Mesenteric fat pad (tissue), 1 donor: ENCODE results near the gene CTBP2. TPM values are rescaled to one million over a fixed set of nuclear protein-coding genes. Genes with fewer than 3 reads are reported as not detected.

Experiments
- DNase-seq: peaks from one replicate; pipeline ENCODE4 v3.0.0-alpha.2; 2020; ENCODE audit warnings: low spot score
- total RNA-seq: library from RNA; stranded (reverse); fragmentation: NEBNext Ultra II Directional; extraction: Animal tissue kit (Norgen Biotek cat#: 25700); gene quantifications from one replicate; pipeline ENCODE4 v1.2.1, GENCODE V29; 2021
- donor health status: DM: yes; HTN: yes; CAD: no.

Gene CTBP2
- total RNA-seq, 1 donor from 2014 or later, result 56.5 TPM

- DNase-seq, result no peak
Measured at GRCh38 chr10:125027871-125028869, 132.2 kb downstream of the CTBP2 start.

- no peak for DNase-seq
Measured at GRCh38 chr10:125026974-125027735, 133.2 kb downstream of the CTBP2 start.

- no peak for DNase-seq
Measured at GRCh38 chr10:125026036-125026931, 134.1 kb downstream of the CTBP2 start.

- DNase-seq, result no peak
Measured at GRCh38 chr10:125025341-125025740, 135.0 kb downstream of the CTBP2 start.

- DNase-seq, result no peak
Measured at GRCh38 chr10:125024497-125025234, 135.7 kb downstream of the CTBP2 start.

GRCh38 chr10:125023862-125024496 lies 136.4 kb downstream of the CTBP2 start:
- DNase-seq, result no peak

- DNase-seq, result no peak
Measured at GRCh38 chr10:125023255-125023654, 137.1 kb downstream of the CTBP2 start.

- no peak for DNase-seq
Measured at GRCh38 chr10:125022671-125023070, 137.7 kb downstream of the CTBP2 start.

- no peak for DNase-seq
Measured at GRCh38 chr10:125021686-125022344, 138.5 kb downstream of the CTBP2 start.

- no peak for DNase-seq
Measured at GRCh38 chr10:125020871-125021270, 139.5 kb downstream of the CTBP2 start.

GRCh38 chr10:125020386-125020785 lies 140.0 kb downstream of the CTBP2 start:
- DNase-seq, result no peak

GRCh38 chr10:125018576-125019143 lies 141.7 kb downstream of the CTBP2 start:
- no peak for DNase-seq

GRCh38 chr10:125017547-125018298 lies 142.6 kb downstream of the CTBP2 start:
- DNase-seq, result no peak

- no peak for DNase-seq
Measured at GRCh38 chr10:125016611-125017202, 143.7 kb downstream of the CTBP2 start.

- DNase-seq, result no peak
Measured at GRCh38 chr10:125016123-125016522, 144.2 kb downstream of the CTBP2 start.

GRCh38 chr10:125015356-125015944 lies 144.9 kb downstream of the CTBP2 start:
- no peak for DNase-seq

GRCh38 chr10:125014836-125015355 lies 145.5 kb downstream of the CTBP2 start:
- DNase-seq, result no peak
